Stimulated activated CD4-positive, alpha-beta T cell treated with anti-CD3 and anti-CD28 coated beads, Interleukin-1b, Interleukin-23, amount 100 ng/mL, for 4 hours (primary cell): Measurements from ENCODE around the gene PPFIA3.
"Not testable (repeated sequence)": the region's sequence is repeated elsewhere in the genome, so short reads cannot be mapped to it uniquely, and the experiment has no call there.

Source experiments
- DNase-seq, 2 donors: peaks; one replicate each; pipeline ENCODE4 v3.0.0-alpha.2; 2020; ENCODE audit warnings: low read depth in 2 of 2

Gene PPFIA3

DNA sequence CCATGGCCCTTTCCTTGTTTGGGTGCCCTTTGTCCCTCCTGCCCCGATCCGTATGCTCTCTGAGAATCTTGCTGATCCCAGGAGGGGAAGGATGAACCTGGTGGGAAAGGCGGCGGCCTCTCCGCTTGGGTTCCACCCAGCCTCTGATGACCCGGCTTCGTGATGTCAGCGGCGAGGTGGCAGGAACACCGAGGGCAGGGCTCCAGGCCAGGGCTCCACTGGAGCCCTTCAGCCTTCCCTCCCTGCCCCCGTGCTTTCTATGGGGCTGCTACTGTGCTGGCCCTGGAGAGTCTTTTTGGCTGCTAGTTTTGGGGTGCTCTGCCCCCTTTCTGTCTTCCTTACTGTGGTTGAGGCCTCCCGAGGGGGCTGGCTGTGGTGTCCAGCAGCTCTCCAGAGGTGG, 17.0 kb upstream of the PPFIA3 start:
- DNase-seq: no peak

DNA sequence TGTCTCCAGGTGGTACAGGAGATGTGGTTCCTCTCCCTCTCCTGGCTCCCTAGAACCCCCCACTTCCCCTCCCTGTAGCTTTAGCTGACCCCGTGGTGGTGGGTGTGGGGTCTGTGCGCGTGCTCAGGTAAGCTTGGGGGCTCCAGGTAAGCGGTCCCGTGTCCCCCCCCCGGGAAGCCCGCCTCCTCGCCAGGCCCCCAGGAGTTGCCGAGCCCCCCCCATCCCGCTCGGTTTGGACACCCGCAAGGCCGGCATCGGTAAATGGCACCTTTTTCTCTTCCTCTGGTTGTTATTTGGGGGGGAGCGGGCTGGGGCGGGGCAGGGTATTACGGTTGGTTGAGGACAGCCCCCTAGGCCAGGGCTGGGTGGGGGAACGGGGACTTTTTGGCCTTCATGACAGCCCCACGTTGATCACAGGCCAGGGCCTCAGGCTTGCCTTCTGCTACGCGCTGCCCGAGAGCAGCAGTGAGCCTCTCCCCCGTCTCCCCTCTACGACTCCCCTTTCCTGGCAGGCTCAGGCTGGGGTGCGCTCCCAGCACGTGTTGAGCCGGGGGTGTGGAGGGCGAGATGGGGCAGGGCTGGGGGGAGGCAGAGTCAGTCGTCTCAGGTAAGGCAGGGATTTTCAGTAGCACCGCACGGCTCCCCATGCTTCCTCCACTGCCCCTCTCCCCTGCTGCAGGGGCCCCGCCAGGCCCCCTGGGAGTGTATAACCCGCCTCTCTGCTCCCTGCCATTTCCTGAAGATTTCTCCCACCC, 15.8 kb upstream of the PPFIA3 start:
- DNase-seq: no peak

DNA sequence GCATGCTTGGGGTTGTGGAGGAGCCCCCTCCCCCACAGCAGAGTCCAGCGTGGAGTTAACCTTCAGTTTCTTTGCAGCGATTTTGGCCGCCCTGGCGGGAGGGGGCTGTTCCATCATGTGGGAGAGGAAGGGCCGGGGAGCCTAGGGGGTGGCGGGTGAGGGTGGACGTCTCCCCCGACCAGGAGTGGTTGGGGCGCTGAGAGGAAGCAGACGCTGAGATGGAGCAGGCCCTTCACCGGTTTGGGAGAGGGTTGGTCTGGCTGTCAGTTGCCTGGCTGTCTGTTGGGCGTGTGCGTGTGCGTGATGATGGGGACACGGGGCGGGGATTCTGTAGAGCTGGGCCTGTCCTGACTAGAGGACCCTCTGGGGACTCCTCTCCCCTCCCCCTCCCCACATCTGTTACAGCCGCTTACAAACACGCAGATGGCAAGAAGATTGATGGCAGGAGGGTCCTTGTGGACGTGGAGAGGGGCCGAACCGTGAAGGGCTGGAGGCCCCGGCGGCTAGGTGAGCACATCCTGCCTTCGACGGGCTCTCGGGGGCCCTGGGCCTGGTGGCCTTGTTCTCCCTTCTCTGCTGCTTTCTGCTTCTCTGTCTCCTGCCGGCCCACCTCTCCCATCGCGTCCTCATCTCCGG, 15.0 kb upstream of the PPFIA3 start:
- DNase-seq: no peak

DNA sequence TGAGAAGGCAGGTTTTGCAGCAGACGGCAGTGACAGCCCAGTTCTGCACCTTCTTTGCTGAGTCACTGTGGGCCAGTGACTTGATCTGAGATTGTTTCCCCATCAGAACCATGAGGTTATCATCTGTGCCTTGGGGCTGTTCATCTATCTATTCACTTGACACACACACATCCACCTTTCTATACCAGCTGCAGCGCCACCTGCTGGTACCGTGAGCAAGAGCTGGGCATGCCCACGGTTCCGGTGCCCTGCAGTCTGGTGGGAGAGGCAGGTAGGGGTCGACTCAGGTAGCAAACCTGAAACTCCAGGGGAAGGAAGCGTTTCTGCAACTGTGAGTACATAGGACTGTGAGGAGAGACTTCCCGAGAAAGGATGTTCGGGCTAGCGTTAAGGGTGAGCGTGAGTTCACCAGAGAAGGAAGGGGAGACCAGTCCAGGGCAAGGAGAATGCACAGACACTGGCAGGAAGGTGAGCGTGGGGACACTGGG, 12.7 kb upstream of the PPFIA3 start:
- DNase-seq: peak; percentile 54 to 60

DNA sequence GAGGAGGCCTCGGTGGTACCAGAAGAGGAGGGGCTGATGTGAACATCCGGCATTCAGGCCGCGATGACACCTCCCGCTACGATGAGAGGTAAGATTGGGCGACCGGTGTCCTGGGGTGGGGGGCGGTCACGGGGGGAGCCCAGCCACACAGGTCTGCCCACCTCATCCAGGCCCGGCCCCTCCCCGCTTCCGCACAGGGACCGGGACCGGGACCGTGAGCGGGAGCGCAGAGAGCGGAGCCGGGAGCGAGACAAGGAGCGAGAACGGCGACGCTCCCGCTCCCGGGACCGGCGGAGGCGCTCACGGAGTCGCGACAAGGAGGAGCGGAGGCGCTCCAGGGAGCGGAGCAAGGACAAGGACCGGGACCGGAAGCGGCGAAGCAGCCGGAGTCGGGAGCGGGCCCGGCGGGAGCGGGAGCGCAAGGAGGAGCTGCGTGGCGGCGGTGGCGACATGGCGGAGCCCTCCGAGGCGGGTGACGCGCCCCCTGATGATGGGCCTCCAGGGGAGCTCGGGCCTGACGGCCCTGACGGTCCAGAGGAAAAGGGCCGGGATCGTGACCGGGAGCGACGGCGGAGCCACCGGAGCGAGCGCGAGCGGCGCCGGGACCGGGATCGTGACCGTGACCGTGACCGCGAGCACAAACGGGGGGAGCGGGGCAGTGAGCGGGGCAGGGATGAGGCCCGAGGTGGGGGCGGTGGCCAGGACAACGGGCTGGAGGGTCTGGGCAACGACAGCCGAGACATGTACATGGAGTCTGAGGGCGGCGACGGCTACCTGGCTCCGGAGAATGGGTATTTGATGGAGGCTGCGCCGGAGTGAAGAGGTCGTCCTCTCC, 11.5 kb upstream of the PPFIA3 start:
- no peak for DNase-seq

DNA sequence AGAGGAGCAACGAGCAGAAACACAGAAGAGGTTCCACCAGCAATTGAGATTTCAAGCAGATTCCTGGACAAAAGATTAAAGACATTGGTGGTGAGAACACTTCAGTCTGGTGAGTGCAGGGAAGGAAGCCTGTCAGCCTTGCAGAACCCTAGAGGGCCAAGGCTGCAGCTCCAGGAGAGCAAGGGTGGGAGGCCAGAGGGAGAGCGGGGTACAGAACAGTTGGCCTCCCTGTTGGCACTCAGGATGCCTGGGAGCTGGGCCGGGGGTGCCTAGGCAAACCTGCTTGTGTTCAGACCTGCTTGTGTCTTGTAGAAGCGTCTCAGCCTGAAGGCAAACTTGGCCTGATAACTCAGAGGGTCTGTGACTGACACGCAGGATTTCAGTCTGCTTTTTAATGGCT, 10.3 kb upstream of the PPFIA3 start:
- DNase-seq: no peak

DNA sequence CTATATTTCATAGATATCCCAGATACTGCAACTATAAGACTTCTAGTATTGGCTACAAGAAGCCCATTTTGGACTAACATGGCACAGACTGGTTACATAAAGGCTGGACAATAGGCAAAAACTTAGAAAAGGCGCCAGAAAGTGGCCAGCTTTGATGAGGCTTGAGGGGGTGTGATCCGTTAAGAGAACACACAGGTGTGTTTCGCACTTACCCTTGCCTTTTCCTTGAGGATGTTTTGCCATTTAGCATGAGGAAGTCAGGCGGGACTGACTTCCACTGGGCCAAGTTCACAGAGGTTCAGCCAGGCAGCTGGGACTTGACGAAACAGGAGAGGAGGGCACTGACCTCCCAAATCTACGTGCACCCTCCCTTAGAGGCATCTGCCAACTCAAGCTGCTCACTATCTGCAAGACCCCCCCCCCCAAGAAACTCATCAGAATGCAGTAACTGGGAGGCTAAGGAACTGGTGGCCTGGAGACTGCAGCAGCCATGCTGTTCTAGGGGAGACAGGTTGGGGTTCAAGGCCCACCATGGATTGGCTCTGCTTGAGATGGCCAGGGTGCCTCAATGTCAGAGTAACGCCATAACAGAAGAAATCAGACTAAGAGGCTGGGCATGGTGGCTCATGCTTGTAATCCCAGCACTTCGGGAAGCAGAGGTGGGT, 9.6 kb upstream of the PPFIA3 start:
- no peak for DNase-seq

DNA sequence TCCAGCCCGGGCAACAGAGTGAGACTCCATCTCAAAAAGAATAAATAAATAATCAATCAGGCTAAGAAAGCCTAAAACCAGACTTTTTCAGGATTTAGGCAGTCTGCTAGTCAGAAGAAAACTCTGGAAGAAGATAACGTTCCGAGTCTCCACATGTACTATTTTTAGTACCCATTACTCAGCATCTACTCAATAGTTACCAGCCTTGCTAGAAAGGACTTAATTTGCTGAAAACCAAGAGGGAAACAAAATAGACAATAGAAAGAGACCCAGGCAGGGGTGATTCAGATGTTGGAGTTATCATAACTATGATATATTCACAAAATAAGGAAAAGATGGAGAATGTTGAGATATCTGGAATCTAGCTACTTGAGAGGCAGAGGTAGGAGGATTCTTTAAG, 8.8 kb upstream of the PPFIA3 start:
- no peak for DNase-seq

DNA sequence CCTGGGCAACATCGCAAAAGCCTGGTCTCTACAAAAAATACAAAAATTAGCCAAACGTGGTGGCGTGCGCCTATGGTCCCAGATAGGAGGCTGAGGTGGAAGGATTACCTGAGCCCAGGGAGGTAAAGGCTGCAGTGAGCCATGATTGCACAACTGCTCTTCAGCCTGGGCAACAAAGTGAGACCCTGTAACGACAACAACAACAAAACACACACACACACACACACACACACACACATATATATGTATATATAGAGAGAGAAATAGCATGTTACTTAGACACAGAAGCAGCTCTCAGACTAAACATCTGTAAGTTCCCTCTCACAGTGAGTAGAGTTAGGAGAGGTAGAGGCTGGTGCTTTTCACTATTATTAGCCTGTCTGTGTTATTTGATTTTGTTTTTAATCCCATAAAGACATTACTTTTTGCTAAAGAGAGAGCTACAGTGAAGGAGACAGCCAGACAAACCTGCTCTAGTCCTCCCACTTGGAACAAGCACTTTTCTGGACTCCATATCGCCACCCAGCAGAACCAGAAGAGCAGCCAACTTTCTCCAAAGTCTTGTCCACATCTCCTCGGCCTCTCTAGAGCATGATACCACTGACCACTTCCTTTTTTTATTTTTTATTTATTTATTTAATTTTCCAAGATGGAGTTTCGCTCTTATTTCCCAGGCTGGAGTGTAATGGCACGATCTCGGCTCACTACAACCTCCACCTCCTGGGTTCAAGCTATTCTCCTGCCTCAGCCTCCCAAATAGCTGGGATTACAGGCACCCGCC, 7.9 kb upstream of the PPFIA3 start:
- DNase-seq: no peak

DNA sequence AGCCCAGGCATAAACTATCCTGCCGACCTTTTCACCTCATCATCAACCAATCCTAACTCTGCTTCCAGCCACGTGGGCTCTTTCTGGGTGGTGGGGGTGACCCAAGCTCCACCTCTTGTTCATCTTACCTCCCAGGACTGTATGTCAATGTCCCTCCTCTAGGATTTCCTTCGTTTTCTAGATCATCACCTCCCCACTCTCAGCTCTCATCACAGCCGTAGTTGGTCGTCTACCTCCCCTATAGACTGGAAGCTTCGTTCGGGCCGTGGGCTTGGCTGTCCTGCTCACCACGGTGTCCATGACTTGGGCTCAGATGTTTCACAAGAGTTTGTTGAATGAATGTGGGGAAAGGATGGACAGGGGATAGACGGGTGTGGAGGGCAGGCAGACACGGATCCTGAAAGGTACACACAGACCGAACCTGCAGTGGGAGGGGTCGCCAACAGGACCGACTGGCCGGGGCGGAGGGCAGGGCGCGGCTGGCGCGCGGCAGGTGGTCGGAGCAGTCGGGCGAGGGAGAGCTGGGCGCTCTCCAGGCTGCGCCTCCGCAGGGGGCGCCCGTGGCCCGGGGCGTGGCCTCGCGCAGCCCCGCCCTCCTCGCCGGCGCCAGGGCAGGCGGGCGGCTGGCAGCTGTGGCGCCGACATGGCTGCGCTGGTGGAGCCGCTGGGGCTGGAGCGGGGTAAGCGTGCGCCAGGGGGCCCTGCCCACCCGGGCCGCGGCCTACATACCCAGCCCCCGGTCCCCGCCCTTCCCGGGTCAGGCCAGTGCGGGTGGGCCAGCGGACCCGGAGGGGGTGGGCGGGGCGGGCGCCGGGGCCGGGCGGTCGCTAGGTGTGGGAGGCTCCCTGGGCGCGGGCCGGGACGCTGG, 5.3 kb upstream of the PPFIA3 start, which contains the start of gene LIN7B:
TSS of gene LIN7B (plus strand) at position 609 of the 868 bp plus-strand sequence. CDS start at position 644, 35 bp downstream.
- DNase-seq: peak; percentile 57 to 73

DNA sequence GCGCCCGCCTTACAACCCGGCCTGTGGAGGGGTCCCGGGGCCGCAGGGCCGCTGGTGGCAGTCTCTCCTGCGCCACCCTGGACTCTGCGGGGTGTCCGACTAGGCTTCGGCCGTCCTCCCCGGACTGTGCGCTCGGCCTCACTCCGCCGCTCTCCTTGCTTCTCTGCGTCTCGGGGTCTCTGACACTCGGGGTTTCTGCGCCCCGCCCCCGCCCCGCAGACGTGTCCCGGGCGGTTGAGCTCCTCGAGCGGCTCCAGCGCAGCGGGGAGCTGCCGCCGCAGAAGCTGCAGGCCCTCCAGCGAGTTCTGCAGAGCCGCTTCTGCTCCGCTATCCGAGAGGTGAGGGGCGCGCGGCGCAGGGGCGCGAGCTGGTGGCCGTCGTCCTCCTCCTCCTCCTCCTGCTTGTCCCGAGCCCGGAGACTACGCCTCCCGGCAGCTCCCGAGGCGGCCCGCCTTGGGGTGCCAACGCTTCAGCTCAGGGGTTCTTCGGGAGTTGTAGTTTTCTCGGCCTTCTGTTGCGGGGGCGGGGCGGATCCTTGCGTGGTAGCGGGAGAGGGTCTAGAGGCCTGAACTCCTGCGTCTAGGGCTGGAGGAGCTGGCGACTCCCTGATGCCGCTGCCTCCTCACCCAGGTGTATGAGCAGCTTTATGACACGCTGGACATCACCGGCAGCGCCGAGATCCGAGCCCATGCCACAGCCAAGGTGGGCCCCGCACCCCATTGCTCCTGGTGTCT, 4.5 kb upstream of the PPFIA3 start:
- peak; percentile 34 to 44 for DNase-seq

DNA sequence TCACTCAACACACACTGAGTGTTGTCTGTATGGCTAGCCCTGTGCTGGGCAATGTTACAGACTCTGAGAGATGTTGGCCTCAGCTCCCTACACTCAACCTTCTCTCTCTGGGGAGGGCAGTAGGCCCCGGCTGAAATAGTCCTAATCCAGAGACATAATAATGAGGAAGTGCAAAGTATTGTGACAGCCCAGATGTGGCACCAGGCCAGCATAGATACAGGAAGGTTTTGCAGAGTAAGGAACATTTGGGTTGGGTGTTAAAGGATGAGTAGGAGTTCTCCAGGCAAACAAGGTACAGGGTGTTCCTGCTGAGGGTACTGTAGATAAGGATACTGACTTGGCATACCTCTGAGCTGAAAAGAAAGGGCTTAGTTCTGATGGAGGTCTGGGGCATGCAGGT, 2.8 kb upstream of the PPFIA3 start:
- no peak for DNase-seq

DNA sequence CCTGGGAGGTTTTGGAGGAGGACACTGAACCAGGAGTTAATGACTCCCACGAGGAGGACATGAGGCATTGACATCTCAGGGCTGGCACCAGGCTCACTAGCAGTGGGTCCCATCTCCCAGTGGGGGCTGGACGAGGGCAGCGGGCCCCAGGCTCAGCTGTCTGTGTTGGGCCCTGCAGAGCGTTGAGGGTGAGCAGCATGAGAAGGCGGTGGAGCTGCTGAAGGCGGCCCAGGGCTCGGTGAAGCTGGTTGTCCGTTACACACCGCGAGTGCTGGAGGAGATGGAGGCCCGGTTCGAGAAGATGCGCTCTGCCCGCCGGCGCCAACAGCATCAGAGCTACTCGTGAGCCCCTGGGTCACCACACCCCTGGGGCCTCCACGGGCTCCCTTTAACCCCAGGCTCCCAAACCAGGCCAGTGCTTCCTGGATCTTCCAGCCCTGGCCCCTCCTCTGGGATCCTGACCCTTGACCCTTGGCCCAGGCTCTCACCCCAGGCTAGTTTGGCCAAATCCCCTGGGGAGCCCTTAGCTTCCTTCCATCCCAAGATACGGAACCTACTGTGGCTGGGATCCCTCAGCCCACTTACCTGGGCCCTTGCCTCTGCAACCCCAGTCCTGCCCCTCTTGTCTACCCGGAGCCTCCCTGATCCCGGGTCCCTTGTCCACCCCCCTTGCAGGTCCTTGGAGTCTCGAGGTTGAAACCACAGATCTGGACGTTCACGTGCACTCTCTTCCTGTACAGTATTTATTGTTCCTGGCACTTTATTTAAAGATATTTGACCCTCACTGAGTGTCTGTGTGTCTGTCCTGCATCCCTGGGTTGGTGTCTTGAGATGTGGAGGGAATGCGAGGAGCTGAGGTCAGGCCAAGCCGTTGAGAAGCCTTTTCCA, 1.4 kb upstream of the PPFIA3 start:
- DNase-seq: no peak

DNA sequence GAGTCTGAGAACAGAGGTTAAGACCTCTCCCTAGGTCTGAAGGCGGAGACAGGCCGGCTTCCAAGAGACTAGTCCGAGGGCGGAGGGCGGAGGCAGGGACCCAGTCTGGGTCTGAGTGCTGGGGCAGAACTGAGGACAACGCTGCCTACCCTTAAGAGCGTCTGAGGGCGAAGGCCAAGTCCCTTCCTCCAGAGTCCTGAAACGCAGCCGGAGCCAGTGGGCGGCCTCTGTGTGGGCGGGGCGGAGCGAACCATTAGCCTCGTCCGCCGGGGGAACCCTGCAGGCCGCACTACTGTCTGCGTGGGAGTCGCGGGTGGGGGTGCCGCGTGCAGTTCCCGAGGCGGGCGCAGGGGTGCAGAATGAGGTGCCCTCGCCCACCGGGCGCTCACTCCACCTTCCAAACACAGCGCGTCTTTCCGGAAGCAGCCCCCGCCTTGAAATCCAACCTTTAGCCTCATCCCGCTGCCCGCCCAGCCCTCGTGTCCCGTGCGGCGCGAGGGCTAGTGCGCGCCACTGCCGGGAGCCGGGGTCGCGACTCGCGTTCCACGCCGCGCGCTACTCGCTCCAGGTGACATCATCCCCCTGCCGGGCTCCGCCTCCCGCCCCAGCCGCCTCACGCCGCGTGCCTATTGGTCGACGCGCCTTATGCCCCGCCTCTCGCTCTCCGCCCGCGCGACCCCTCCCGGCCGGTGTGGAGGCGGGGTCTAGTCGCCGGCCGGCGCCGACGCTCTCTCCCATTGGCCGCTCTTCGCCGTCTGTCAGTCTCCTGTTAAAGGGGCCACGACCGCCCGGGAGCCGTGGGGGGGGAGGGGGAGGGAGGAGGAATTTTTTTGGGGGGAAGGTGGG, 556 bp upstream of the PPFIA3 start, which contains the start of gene C19orf73:
TSS of gene C19orf73 (minus strand) at position 579 of the 846 bp plus-strand sequence. CDS start at position 458, 121 bp downstream.
- DNase-seq: peak; percentile 94 to 96

DNA sequence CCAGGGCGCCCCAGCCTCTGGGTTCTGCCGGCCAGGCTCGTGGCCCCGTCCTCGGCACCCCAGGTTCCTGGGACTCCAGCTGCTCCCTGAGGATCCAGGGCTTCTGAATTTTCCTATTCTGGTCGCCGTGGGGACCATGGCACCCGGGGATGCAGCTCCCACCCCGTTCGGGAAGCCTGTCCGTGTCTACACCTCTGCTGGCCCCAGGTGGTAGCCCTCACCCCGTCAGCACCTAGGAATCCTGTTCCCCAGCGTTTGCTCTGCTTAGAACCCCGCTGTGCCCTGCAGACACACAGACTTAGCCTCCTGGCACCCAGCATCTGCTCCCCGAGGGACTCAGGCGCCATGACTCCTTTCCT, 960 bp downstream of the PPFIA3 start:
- DNase-seq: no peak

DNA sequence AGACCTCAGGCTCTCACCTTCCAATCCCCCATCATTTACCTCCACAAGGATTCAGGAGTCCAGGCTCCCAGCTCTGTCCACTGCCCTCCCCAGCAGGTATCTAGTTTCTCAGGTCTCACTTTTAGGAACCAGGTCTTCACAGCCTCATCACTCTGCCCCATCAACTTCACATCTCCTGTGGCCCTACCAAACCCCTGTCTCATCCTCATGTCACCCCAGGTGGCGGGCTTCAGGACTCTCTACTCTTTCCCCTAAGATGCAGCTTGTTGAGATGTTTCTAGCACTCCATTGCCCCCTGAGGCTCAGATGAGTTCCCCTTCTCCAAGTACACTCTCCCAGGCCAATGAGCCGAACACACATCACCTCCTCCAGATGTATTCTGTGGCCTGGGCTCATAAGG, 1.5 kb downstream of the PPFIA3 start:
- DNase-seq: no peak

DNA sequence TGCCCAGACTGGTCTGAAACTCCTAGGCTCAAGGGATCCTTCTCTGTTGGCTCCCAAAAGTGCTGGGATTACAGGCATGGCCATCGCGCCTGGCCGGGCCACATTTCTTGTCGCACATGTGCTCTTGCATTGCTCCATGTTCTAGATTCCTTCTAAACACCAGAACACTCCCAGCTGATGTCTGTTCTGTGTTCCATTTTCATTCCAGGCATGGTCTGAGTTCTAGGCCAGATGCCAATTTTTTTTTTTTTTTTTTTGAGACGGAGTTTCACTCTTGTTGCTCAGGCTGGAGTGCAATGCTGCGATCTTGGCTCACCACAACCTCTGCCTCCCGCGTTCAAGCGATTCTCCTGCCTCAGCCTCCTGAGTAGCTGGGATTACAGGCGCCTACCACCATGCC, 2.5 kb downstream of the PPFIA3 start:
- not testable (repeated sequence) for DNase-seq
